GM21619 (cell line): Measurements from ENCODE around the gene VPS9D1.
"Not testable (repeated sequence)": the region's sequence is repeated elsewhere in the genome, so short reads cannot be mapped to it uniquely, and the experiment has no call there.

Experiments used
- ATAC-seq: cut with Tn5 transposase; IDR thresholded peaks from one replicate; pipeline ENCODE4 v1.9.1; 2021; ENCODE audit not compliant: unreplicated experiment

VPS9D1 gene

DNA sequence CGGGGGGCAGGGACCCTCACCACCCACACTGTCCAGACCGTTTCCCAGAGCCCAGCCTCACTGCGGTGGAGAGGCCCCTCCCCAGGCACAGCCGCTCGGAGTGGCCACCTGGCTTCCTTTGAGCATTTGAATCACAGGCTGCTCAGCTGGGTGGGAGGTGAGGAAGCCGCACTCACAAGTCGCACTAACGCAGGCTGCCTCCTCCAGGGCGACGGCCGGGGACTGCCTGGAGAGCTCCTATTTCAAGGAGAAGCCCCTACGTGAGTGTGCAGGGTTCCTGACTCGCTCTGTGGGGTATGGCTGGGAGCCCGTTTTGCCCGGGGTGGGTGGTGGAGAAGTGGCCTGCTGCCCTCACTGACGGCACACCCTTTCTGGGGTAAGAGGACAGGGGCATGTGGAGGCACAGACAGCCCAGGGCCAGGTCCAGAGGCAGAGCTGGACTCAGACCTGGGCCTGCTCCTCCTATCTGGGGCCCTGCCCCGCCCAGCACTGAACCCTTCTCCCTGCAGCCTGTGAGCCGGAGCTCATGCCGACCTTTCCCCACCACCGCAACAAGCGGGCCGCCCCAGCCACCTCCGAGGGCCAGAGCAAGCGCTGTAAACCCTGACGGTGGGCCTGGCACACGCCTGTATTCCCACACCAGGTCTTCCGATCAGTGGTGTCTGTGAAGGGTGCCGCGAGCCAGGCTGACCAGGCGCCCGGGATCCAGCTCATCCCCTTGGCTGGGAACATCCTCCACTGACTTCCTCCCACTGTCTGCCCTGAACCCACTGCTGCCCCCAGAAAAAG, 25.4 kb downstream of the VPS9D1 start:
- no peak for ATAC-seq

DNA sequence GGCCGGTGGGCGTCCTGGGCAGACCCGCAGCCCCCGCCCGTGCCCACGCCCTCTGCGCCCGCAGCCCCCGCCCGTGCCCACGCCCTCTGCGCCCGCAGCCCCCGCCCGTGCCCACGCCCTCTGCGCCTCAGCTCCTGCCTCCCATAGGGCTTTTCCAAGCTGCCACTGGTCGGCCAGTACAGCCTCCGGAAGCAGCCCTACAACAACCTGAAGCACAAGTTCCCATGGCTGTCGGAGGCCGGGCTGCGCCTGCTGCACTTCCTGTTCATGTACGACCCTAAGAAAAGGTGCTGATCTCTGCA, 26.0 kb downstream of the VPS9D1 start:
- ATAC-seq = not testable (repeated sequence)

DNA sequence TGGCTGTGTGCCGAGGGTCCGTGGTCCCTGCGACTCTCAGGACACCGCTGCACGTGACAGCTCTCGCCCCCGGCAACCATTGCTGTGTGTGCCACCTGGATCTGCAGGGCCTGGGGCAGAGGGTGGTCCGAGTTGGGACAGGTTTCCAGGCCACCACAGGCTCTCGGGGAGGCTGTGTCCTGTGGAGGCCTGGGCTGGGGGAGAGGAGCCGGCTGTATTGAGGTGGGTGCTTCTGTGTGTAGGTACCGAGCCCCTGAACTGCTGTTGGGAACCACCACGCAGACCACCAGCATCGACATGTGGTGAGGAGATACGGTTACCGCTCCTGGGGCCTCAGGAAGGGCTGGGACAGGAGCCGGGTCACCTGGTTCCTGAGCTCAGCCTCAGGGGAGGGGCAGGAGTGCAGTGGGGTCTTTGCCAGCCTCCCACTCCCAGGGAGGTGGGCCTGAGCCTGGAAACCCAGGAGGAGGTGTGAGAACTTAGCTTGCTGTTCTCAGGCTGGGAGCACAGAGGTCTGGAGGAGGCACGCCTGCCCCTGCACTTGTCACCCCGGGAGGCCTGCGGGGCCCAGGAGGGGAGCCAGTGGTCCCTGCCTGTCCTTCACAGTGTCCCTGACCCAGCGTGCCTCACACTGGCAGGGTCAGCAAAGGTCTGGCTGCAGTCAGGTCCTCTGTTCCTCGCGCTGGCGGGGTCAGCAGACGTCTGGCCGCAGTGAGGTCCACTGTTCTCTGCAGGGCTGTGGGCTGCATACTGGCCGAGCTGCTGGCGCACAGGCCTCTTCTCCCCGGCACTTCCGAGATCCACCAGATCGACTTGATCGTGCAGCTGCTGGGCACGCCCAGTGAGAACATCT, 26.5 kb downstream of the VPS9D1 start:
- no peak for ATAC-seq

DNA sequence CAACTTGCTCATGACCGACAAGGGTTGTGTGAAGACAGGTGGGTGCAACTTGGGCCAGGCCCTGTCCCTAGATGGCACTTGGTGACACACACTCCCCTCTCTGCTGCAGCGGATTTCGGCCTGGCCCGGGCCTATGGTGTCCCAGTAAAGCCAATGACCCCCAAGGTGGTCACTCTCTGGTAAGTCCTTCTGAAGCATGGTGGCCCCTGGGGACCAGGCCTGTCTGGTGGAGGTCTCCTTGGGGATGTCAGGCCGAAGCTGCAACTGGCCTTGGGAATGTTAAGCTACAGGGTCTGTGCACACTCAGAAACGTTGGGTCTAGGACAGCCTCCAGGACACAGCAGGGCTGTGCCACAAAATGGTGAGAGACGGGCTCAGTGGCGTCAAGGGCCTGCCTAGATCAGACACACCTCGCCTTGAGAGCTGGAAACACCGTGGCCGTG, 27.4 kb downstream of the VPS9D1 start:
- no peak for ATAC-seq

DNA sequence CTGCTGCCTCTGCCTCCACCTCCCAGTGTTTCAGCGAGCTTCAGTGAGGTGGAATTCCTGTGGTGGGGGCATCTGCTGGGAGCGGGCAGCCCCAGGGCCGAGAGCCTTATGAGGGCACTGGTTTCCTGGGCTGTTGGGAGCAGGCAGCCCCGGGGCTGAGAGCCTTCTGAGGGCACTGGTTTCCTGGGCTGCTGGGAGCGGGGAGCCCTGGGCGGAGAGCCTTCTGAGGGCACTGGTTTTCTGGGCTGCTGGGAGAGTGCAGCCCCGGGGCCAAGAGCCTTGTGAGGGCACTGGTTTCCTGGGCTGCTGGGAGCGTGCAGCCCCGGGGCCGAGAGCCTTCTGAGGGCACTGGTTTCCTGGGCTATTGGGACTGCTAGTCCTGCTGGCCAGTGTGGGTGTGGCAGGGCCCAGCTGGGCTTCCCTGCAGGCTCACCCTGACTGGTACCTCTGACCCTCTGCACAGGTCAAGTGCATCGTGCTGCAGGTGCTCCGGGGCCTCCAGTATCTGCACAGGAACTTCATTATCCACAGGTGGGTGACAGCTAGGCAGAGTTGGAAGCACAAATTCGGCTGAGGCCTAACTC, 28.6 kb downstream of the VPS9D1 start:
- ATAC-seq = no peak

DNA sequence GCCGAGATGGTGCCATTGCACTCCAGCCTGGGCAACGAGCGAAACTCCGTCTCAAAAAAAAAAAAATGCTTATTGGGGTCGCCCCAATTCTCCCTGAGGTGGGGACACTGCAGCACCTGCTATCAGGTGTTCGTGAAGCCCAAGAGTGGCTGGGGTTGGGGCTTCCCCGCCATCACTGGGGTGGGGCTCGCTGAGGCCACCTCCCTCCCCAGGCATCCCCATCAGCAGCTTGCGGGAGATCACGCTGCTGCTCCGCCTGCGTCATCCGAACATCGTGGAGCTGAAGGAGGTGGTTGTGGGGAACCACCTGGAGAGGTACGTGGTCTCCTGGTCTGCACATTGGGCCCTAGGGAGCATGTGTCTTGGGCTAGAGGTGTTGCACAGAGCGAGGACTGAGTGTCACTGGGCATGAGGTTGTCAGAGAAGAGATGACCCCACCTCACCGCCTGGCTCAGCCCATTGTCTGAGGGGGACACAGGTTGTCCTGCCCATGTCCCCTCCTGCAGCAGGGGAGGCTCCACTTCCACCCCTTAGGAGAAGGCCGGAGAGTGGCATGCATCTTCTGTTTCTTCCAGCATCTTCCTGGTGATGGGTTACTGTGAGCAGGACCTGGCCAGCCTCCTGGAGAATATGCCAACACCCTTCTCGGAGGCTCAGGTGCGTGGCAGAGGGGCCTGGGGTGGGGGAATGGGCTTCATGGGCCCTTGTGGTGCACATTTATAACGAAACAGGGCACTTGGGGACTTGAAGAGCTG, 29.3 kb downstream of the VPS9D1 start:
- ATAC-seq = no peak

DNA sequence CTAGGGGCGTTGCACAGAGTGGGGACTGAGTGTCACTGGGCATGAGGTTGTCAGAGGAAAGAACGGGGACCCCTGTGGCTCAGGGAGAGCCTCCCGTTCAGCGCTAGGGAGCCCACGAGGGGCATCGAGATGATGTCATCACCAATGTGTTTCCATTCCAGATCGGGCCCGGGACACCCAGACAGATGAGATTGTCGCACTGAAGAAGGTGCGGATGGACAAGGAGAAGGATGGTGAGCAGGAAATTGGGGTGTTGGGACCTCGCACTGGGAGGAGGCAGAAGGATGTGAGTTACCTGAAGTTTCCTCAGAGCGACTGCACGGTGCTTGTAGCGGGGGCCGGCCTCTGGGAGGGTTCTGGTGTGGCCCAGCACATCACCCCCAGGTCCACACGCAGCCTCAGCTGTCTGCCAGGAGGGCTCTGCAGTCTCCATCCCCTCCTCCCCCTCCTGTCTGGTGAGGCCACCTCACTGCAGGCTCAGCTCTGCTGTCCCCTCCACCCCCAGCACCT, 30.3 kb downstream of the VPS9D1 start:
- no peak for ATAC-seq

DNA sequence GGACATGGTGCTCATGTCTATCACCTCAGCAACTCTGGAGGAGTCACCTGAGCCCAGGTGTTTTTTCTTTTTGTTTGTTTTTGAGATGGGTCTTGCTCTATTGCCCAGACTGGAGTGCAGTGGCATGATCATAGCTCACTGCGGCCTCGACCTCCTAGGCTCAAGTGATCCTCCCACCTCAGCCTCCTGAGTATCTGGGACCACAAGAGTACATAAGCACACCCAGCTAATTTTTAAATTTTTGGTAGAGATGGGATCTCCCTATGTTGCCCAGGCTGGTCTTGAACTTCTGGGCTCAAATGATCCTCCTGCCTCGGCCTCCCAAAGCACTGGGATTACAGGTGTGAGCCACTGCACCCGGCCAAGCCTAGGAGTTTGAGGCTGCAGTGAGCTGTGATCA, 31.1 kb downstream of the VPS9D1 start:
- ATAC-seq = not testable (repeated sequence)

DNA sequence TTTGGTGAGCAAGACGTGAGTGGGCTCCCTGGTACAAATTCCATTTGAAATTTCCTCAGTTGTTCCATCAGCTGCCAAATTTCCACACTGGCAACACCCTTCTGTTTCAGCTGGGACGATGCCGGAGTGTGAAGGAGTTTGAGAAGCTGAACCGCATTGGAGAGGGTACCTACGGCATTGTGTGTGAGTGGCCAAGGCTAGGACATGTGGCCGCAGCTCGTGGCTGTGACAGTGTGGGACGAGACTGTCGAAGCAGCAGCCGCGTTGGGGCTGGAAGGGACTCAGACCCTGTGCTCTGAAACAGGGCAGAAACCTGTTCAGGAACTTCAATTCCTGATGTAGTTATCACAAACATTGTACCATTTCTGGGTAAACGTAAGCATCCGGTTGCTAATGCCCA, 31.6 kb downstream of the VPS9D1 start:
- ATAC-seq = no peak

DNA sequence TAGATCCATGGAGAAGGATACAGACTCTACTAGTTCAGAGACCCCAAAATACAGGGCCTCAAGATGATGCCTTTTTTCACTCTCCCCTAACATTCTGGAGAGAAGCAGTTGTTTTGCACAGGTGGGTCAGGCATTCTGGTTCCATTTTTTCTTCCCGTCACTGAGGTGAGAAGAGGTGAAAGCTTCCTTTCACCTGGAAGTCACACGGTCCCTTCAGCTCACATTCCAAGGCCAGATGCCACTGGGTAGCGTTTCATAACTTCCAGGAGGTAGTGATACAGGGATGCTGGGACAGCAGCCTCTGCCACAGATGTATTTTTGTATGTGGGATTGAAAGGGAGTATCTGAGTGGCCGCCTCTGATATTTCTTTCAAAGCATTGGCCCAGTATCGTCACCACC, 32.3 kb downstream of the VPS9D1 start:
- no peak for ATAC-seq

DNA sequence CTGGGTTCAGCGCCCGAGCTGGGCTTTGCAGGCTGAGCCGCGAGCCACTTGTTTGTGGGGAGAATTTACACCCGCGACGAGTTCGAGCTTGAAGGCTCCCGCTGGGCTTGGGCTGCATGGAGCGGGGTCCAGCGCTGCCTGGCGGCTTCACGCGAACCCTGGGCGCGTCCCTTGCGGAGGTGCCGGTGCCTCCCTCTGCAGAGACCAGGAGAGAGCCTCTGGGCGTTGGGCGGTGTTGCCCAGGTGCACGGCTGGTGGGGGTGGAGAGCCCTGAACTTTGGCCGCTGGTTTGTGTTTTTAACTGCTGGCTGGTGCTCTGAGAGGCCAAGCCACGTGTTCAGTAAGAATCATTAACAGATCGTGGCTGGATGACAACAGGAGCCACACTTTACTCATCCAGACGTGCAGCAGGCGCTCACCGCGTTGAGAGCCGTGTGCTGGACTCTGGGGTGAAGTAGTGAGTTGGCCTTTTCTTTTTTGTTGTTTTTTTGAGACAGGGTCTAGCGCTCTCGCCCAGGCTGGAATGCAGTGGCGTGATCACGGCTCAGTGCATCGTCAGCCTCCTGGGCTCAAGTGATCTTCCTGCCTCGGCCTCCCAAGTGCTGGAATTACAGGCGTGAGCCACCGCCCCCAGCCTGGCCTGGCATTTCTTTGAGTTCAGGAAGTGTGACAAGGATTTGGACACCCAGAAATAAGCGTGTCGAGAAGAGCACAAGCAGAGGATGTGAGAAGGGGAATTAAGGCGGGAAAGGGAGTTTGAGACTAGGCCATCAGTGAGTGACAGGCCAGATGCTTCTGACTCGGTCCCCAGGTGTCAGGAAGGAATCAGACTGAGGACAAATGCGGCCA, 33.4 kb downstream of the VPS9D1 start:
- peak; percentile 53 for ATAC-seq

DNA sequence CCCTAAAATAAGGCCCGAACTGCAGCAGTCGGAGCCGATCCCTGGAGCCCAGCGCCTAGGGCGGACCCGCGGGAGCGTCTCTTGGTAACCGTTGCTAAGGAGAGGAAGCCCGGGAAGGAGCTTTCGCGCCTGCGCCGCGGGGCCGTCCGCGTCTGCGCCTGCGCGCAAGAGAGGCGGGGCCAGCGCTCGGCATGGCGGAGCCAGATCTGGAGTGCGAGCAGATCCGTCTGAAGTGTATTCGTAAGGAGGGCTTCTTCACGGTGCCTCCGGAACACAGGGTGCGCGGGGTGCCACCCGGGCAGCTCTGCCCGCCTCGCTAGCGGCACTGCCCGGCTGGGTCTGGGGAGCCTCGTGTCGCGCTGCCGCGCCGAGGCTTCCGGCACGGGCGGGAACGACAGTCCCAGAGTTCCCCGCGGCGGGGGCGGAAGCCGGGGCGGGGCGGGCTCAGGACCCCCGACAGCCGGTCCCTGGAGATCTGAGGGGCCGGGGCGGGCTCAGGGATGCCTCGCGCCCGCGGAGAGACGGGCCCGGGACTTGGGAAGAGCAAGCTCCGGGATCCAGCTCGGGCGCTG, 34.1 kb downstream of the VPS9D1 start, which contains the start of gene CDK10:
CDK10 (plus strand) TSS at position 170 of the 572 bp plus-strand sequence; CDS start at position 192, 22 bp downstream.
- peak; percentile 72 for ATAC-seq

DNA sequence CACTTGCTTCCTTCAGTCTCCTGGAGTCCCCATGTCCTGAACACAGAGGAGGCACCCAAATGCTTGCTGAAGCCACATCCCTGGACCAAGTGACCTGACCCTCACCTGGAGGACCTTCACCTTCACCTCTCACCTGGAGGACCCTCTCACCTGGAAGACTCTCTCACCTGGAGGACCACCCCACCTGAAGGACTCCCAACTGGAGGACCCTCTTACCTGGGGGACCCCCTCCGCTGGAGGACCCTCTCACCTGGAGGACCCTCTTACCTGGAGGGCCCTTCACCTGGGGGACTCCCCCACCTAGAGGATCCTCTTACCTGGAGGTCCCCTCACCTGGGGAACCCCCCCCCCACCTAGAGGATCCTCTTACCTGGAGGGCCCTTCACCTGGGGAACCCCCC, 34.8 kb downstream of the VPS9D1 start:
- no peak for ATAC-seq

DNA sequence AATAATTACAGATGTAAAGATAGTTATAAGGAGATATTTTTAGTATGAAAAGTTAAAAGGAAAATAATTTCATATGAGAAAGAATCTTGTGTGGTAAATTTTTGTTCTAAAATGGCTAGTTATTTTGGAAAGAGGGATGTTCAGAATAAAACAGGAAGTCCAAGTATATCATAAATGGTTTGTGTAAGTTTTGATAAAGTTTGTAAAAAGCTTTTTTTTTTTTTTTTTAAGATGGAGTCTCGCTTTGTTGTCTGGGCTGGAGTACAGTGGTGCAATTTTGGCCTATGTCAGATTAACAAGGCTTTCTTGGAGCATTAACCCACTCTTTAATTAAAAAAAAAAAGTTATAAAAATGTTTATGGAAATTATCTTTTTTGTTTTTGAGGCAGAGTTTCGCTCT, 42.4 kb downstream of the VPS9D1 start:
- no peak for ATAC-seq

DNA sequence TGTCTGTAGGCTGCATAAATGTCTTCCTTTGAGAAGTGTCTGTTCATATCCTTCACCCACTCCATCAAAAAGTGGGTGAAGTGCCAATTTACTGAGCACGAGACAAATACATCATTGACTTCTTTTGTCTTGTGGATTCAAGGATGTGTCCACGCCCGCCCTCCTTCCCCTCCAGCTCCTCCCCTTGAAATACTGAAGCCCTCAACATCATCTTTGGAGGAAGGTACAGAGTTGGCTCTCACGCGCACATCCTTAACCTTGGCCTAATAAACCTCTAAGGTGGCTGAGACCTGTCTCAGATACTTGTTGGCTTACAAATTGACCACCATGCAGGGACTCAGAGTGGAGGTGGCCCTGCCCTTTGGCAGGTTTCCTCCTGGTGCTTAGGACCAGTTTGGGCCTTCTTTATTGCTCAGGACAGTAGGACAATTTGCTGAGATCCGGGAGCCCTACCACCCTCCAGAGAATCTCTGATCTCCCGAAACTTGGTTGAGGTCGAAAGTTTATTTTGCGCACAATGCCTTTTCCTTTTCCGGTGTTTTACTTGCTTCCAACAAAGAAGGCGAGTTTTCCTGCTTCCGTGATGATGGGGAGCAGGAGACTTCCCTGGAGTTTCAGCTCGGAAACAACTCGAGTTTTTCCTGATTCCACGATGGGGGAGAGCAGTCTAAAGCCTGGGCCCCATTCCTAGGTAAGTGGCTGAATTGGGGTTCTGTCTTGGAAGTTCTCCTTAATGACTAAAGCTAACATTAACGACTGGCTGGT, 48.3 kb downstream of the VPS9D1 start:
- no peak for ATAC-seq

DNA sequence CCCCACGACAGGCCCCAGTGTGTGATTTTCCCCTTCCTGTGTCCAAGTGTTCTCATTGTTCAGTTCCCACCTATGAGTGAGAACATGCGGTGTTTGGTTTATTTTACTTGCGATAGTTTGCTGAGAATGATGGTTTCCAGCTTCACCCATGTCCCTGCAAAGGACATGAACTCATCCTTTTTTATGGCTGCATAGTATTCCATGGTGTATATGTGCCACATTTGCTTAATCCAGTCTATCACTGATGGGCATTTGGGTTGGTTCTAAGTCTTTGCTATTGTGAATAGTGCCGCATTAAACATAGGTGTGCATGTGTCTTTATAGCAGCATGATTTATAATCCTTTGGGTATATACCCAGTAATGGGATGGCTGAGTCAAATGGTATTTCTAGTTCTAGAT, 49.1 kb downstream of the VPS9D1 start:
- not testable (repeated sequence) for ATAC-seq

DNA sequence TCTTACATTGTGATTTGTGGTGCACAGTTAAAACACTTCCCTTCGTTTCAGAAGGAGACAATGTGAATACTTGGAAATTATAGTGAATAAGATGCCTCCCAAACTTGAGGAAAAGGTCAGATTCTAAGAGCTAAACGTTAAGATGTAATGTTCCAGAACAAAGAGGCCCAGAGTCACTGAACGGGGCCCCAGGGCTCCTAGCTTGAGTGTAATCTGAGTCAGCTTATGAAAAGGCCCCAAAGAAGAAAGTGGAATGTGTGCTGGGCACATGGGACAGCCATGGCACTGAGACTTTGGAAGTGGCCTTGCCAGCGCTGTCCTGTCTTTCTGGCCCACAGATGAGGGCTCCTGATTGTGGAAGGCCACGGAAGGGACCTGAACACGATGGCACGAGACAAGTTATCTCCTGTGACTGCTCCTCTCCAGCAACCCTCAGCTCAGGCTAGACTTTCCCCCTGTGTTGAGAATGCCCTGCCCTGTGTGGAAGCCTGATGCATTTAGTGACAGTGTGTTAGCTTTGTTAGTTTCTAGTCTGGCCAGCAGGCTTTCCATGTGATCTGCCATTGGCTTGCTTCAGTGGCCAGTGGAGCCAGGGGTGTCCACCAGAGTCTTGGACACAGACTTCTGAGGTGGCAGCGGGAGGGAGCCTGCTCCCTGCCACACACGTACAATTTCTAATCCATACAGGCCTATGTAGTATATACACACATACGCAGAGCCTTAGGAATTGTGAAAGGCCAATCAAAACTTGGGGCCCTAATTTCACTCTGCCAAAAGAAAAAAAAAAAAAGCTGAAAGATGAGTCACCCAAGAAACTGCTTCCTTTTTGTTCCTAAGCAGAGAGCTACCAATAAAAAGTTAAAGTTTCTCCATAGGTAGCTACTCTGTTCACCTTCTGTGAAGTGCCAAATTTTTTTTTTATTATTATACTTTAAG, 49.9 kb downstream of the VPS9D1 start:
- ATAC-seq = no peak

DNA sequence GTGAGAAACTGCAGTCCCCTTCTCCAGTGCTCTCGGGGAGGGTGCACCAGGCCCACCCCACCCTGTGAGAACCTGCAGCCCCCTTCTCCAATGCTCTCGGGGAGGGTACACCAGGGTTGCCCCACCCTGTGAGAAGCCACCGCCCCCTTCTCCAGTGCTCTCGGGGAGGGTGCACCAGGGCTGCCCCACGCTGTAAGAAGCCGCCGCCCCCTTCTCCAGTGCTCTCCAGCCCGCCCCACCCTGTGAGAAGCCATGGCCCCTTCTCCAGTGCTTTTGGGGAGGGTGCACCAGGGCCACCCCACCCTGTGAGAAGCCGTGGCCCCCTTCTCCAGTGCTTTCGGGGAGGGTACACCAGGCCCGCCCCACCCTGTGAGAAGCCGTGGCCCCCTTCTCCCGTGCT, 50.9 kb downstream of the VPS9D1 start:
- ATAC-seq = no peak
